ENCODE measurements around the gene GALNTL6.

The GALNTL6 gene
- 0 to 0.17 reads per million in 2 donors for total RNA-seq

DNA sequence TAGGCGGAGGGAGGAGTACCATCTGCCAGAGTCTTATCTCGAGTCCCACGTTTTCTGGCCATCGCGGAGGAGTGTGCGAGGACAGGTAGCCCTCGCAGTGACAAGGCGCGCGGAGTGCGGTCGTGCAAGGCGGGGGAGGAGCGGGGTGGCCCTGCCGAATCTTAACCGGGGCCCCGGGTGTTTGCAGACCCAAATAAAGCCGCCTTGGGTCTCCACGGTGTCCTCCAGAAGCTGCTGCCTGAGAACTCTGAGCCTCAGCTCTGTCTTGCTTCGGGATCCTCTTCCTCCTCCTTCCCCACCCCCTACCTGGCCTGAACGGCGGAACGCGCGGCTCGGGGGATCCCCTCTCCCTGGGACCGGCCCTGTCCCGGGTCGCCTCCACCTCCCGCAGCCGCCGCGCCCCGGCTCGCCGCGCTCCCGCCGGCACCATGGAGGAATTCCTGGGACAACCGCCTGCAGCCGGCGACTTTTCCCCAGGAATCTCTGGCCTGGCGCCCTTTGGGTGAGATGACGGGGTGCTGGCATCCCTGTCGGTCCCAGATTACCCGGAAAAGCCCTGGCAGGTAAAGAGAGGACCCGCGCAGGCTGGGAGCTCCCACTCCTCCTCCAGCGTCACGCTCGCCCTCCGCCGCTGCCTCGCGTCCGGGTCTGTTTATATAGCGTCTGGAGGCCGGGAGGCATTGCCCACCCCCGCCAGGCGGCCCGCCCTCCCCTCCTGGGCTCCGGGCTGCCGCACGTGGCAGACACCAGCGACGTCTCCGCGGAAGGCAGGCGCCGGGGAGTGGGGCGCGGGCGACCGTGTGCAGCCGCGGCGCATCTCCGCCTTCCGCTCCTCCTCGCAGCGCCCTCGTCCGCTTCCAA lies at the start of gene GALNTL6:
Gene GALNTL6 (plus strand): TSS at position 740 of the 861 bp plus-strand sequence.
- DNase-seq, result peak; percentile 5

GRCh38 chr4:171765514-171765913 lies 47.7 kb upstream of the GALNTL6 start:
- no peak for DNase-seq

DNA sequence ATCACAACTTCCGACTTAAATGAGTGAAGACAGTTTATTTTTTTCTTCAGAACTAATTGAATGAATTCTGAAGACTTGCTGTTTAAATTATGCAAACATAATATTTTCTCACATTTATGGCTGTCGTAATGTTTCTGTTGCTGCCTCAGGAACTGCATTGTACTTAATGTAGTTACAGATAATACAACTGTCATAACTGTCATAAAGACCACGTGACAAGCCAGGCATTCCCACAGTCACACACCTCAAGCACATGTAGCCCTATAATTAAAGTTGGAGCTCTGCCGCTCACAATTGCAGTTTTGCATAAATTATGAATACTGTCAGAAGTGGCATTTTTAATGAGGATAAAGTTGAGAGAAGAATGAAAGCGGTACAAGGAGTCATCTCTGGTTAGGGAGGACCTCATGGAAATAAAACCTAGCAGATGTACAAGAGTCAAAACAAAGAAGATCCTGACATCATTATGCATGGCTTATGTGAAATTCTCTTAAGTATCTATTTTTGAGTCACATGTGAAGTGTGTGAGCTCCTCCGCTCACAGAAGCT lies 38.5 kb upstream of the GALNTL6 start:
- no peak for DNase-seq

DNA sequence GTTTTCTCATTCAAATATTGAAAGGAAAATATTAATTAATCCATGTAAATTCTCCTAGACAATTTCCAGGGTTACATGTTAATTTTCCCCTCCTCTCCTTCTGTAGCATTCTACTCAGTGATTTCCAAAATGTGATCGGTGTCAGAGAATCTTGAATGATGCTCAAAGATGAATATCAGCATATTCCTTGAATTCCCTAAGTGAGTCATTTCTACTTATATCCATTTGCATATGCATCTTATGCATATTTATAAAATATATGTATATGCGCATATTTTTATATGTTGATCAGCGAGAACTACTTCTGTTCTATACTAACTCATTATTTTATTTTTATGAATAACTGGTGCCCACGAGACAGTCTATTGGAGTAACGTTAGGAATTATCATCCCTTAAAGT lies 33.9 kb upstream of the GALNTL6 start:
- no peak for DNase-seq

DNA sequence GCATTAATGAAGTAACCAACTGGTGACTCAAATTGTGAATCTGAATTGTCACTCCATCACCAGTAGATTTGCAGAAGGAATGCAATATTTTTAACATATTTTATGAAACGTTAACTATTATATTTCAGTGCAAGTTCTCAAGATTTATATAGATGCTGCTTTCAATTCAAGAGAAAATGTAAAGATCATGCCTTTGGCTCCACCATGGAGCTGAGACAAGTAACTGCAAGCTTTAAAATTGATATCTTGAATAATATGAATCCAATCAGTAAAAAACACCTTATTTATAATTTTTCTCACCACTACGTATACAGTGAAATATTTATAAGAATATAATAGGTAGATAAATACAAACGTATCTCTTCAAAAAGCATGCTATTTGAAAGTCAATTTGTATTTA lies 27.8 kb upstream of the GALNTL6 start:
- DNase-seq, result no peak

GRCh38 chr4:171793723-171794122 lies 19.5 kb upstream of the GALNTL6 start:
- no peak for DNase-seq

- DNase-seq, result no peak
Observed at GRCh38 chr4:171794528-171794927, 18.7 kb upstream of the GALNTL6 start.

- no peak for DNase-seq
Observed at GRCh38 chr4:171809854-171810253, 3.4 kb upstream of the GALNTL6 start.

GRCh38 chr4:171812333-171812664 lies 905 bp upstream of the GALNTL6 start:
- DNase-seq, result no peak

DNA sequence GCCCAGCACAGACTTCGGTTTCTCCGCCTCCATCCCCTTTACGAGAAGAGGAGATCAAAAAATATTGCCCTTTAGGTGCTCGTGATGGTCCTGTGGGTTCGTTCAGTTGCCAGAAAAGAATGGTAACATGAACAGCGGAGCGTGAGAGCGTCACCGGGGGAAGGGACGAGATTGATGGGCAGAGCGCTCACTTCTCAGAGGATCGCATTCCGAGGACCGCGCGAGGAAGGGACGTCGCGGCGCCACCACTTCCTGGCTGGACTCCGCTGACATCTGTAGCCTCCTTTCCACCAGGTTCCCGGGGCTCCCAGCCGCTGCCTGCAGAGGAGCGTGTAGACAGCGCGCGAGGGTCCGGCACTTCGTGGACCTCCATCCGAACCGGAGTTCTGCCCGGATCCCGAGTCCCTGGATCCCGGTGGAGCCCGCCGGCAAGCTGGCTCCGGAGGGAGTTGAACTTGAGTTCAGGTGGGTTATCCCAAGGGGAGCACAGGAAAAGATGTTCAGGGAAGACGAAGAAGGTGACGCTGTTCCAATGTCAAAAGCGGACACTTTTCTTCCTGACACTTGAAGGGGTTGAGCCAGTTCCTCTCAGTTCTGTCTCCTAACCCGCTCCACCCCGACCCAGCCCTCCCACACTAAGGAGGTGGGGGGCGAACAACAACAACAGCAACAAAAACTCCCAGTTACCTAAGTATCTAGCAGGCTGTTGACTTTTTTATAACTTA lies 484 bp downstream of the GALNTL6 start:
- DNase-seq, result no peak

- no peak for DNase-seq
Observed at GRCh38 chr4:171814545-171814944, 1.3 kb downstream of the GALNTL6 start.

DNA sequence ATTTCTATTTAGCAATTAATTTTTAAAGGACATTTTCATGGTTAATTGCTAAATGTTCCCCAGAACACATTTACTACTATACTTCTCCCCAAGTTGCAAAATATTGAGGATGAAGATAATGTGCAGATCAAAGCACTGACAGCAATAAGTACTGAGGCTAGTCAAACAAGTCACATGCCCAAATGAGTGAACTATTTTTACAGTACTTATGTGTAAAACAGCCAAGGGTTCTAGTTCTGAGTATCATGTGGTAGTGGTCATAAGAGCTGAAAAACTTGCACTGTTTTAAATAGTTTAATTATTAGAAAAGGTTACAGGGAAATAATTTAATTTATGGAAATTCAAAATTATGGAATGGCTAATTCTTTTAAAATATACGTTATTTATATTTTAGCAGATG lies 3.8 kb downstream of the GALNTL6 start:
- no peak for DNase-seq

GRCh38 chr4:171834640-171835039 lies 21.4 kb downstream of the GALNTL6 start:
- no peak for DNase-seq

GRCh38 chr4:171843456-171843855 lies 30.3 kb downstream of the GALNTL6 start:
- no peak for DNase-seq

GRCh38 chr4:171846232-171846631 lies 33.0 kb downstream of the GALNTL6 start:
- no peak for DNase-seq

DNA sequence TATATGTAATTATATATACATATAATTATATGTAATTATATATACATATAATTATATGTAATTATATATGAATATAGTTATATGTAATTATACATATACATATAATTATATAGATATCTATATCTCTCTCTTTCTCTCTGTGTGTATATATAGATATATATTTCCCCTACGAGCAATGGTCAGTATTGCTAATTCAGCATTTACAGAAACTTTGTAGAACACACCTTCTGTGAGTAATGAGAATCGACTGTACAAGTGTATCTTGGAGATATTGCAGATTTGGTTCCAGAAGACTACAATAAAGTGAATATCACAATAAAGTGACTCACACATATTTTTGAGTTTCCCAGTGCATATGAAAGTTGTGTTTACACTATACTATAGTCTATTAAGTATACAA lies 33.7 kb downstream of the GALNTL6 start:
- no peak for DNase-seq

GRCh38 chr4:171847751-171848150 lies 34.5 kb downstream of the GALNTL6 start:
- DNase-seq, result no peak

GRCh38 chr4:171849686-171850222 lies 36.5 kb downstream of the GALNTL6 start:
- DNase-seq, result no peak

DNA sequence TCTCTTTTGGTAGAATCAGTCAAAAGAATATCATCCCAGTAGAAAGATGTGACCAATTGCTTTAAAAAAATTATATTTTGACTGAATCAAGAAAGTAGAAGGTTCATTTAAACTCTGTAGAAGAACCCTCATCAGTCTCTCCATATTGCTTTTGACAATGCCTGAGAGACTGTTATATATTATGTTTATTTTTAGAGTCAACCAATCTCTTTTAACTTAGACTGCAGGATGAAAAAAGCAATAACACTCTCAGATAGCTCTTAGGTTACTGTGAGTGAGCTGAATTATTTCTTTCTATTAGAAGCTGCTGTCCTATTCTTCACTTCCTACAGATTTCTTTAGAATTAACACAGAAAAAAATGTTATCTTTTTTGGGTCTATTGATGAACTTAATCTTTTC lies 38.1 kb downstream of the GALNTL6 start:
- no peak for DNase-seq

DNA sequence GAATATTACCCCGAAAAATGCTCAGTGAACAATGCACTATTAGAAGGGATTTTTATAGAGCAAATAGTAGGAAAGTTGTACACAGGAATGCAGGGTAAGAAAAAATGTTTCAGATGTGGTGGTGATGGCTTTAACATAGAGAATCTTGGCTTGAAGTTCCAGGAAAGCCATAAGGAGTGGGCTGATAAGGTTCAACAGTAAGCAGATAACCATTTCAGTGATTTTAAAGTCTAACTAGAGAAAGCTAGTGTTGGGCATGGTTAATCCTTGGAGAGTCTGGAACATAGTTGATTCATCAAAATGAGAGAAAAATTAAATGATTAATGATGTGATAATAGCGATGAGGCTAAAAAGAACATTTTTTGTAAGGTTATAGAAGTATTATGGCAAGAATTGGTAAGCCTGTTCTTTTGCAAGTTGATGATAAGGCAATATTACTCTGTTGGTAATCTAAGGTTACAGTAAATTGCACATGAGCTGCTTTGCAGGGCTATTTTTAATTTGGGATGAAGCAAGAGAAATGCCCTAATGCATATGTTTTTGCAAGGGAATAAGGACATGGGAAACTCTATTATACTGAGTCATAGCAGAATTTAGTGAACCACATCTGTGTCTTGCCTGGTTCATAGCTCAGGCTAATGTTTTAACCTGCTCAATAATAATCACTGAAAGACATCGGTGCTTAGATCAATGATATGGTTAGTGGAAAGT lies 44.3 kb downstream of the GALNTL6 start:
- DNase-seq, result no peak

- no peak for DNase-seq
Observed at GRCh38 chr4:171875291-171875690, 62.1 kb downstream of the GALNTL6 start.

GRCh38 chr4:171876636-171877035 lies 63.4 kb downstream of the GALNTL6 start:
- no peak for DNase-seq

DNA sequence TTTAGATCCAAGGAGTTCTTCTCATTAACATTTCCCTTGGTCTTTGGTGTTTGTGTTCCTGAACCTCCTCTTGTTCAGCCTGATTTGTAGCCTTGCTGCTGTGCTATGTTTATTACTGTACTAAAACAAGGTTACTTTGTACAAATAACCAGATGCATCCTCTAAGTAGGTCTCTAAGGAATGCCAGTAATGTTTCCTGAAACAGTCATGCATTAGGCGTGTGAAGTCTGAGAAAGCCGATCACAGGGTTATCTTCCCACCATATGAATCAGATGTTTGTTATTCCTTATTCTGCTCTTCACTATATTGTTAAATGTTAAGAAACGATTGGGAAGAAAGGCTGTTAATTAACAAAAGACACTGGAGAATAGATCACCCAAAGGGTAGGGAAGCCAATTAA lies 66.9 kb downstream of the GALNTL6 start:
- DNase-seq, result no peak

Data from activated gamma-delta T cell (primary cell).